Subcutaneous abdominal adipose tissue (tissue), 5 donors: ENCODE measurements around the gene ATXN7.

Source experiments
- H3K27ac ChIP-seq: one replicate; pipeline ENCODE4 v1.7.0; 2013; ENCODE audit warnings: low read depth, mild to moderate bottlenecking, inconsistent platforms, low read length, moderate library complexity
- H3K27me3 ChIP-seq, 5 donors: one replicate each; pipeline ENCODE4 v1.7.0; 2013; ENCODE audit warnings: low read length in 5 of 5, inconsistent platforms in 1 of 5; ENCODE audit not compliant: control insufficient read depth in 5 of 5, insufficient read depth in 4 of 5
- H3K36me3 ChIP-seq, 5 donors: one replicate each; pipeline ENCODE4 v1.7.0; 2013; ENCODE audit warnings: low read length in 5 of 5; ENCODE audit not compliant: control insufficient read depth in 5 of 5, insufficient read depth in 5 of 5
- H3K4me1 ChIP-seq, 5 donors: one replicate each; pipeline ENCODE4 v1.7.0; 2013; ENCODE audit warnings: low read length in 5 of 5, mild to moderate bottlenecking in 3 of 5, moderate library complexity in 1 of 5; ENCODE audit not compliant: control insufficient read depth in 5 of 5, insufficient read depth in 5 of 5
- H3K4me3 ChIP-seq, 5 donors: one replicate each; pipeline ENCODE4 v1.7.0; 2013; ENCODE audit warnings: low read length in 5 of 5, low read depth in 1 of 5
- H3K9ac ChIP-seq, 5 donors: one replicate each; pipeline ENCODE4 v1.7.0; 2013; ENCODE audit warnings: low read length in 5 of 5, mild to moderate bottlenecking in 4 of 5, moderate library complexity in 3 of 5
- H3K9me3 ChIP-seq, 5 donors: one replicate each; pipeline ENCODE4 v1.7.0; 2013; ENCODE audit warnings: low read length in 5 of 5; ENCODE audit not compliant: control insufficient read depth in 5 of 5
- donor health status: healthy.
- donor health status: healthy.
- donor health status: healthy.
- donor health status: healthy.
- donor health status: healthy.

Gene ATXN7

GRCh38 chr3:63863150-63864007, at the start of gene ATXN7, which contains the start of gene THOC7:
Gene ATXN7, plus strand, starts transcription at chr3:63863867. Its CDS starts 48,732 bp downstream, at chr3:63912599.
Gene THOC7, minus strand, starts transcription at chr3:63863805. Its CDS starts 15 bp downstream, at chr3:63863790.
- peak within 1 kb of the TSS; percentile 32 to 95 (median 91) for H3K9ac ChIP-seq
- no peaks in the 10 kb centered on the region for H3K9me3 ChIP-seq
- H3K27me3 ChIP-seq: no peaks in the 10 kb centered on the region
- H3K4me3 ChIP-seq: peak within 1 kb of the TSS; percentile 74 to 90 (median 84)
- H3K36me3 ChIP-seq: no peaks in the 10 kb centered on the region
- H3K27ac ChIP-seq: peak within 1 kb of the TSS; percentile 81
- peaks cover 0 to 22% (median 16%) of the 10 kb centered on the region in 5 donors for H3K4me1 ChIP-seq

- Histone ChIP-seq H3K27me3 (no peaks in the 10 kb centered on the region), H3K9me3 (no peaks in the 10 kb centered on the region), H3K27ac (no peak overlapping the region), H3K36me3 (no peaks in the 10 kb centered on the region), H3K4me1 (no peaks in the 10 kb centered on the region), H3K4me3 (no peak overlapping the region), H3K9ac (no peak overlapping the region)
Observed at GRCh38 chr3:63814237-63814636, 49.4 kb upstream of the ATXN7 start.

DNA sequence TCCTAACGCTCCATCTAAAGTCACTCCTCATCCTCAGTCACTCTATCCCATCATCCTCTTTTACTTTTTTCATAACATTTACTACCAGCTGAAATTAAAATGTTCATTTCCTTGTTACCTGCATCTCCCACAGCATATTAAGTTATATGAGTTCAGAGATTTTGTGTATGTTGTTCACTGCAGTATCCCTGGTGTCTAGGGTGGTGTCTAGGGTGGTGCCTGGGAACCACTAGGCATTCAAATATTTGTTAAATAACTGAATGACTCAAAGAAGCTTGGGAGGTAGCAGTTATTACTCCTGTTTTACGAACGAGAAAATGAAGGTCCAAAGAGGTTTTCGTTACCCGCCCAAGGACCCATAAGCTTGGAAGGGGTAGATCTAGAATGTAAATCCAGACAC, 46.4 kb upstream of the ATXN7 start:
- Histone ChIP-seq H3K36me3 (no peaks in the 10 kb centered on the region), H3K27me3 (no peaks in the 10 kb centered on the region)

DNA sequence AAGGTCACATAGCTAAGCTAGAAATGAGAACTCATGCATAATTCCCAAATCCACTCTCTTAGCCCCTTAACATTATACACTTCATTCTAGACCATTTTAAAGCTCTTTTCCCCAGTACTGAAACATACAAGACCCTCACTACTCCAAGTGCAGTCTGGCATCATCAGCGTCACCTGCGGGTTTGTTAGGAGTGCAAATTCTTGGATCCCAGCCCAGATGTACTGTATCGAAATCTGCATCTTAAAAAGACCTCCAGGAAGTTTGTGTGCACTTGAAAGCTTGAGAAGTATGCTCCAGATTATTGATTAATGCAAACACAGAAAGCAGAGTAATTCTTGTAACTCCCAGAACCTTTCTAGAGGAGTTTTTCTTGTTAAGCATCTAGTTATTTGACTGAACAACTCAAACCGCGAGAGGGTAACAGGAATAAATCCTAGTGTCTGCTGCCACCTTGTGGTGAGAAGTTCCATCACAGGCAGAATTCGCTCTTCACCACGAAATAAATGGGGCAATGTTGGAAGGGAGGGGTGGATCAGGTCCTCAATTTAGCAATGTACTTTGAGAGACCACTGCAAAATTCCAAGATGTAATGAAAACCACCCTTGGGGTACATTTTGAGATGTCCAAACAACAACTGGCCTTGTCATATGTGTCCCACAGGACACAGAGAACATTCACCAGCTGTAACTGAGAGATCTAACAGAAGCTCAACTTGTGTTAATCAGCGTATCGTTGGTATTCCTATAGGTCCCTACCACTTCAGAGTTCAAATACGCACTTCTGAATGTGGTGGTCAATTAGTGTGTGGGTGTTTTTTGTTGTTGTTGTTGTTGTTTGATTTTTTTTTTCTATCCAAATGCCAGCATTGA, 45.2 kb upstream of the ATXN7 start:
- Histone ChIP-seq H3K4me3 (no peak overlapping the region), H3K27me3 (no peaks in the 10 kb centered on the region), H3K9ac (no peak overlapping the region), H3K36me3 (no peaks in the 10 kb centered on the region), H3K9me3 (no peaks in the 10 kb centered on the region), H3K4me1 (no peaks in the 10 kb centered on the region), H3K27ac (no peak overlapping the region)

More for the DNA sequence above, 46.4 kb upstream of the ATXN7 start:
- Histone ChIP-seq H3K27ac (no peak overlapping the region), H3K4me3 (no peak overlapping the region), H3K9ac (no peak overlapping the region), H3K9me3 (no peaks in the 10 kb centered on the region), H3K4me1 (no peaks in the 10 kb centered on the region)

GRCh38 chr3:63819151-63819398, 44.6 kb upstream of the ATXN7 start, which contains the start of gene C3orf49:
Gene C3orf49, plus strand, starts transcription at chr3:63819299. Its CDS starts 173 bp downstream, at chr3:63819472.
- no peaks in the 10 kb centered on the region for H3K9me3 ChIP-seq
- no peaks in the 10 kb centered on the region for H3K36me3 ChIP-seq
- H3K27ac ChIP-seq: no peak within 1 kb of the TSS
- H3K4me3 ChIP-seq: no peak within 1 kb of the TSS
- H3K9ac ChIP-seq: peak within 1 kb of the TSS in 1 of 5 donors; percentile 12
- H3K27me3 ChIP-seq: no peaks in the 10 kb centered on the region
- H3K4me1 ChIP-seq: no peaks in the 10 kb centered on the region

GRCh38 chr3:63824309-63824708, 39.4 kb upstream of the ATXN7 start:
- no peaks in the 10 kb centered on the region for H3K4me1 ChIP-seq
- H3K27me3 ChIP-seq: no peaks in the 10 kb centered on the region
- no peak overlapping the region for H3K4me3 ChIP-seq
- H3K36me3 ChIP-seq: peaks cover 0 to 15% (median 6%) of the 10 kb centered on the region in 5 donors
- H3K27ac ChIP-seq: no peak overlapping the region
- no peaks in the 10 kb centered on the region for H3K9me3 ChIP-seq
- no peak overlapping the region for H3K9ac ChIP-seq

GRCh38 chr3:63830526-63830925, 33.1 kb upstream of the ATXN7 start:
- no peak overlapping the region for H3K9ac ChIP-seq
- H3K36me3 ChIP-seq: peaks cover 22 to 47% (median 35%) of the 10 kb centered on the region in 5 donors
- no peak overlapping the region for H3K4me3 ChIP-seq
- no peaks in the 10 kb centered on the region for H3K9me3 ChIP-seq
- H3K27ac ChIP-seq: no peak overlapping the region
- H3K4me1 ChIP-seq: no peaks in the 10 kb centered on the region
- H3K27me3 ChIP-seq: no peaks in the 10 kb centered on the region

GRCh38 chr3:63832395-63832794, 31.3 kb upstream of the ATXN7 start:
- Histone ChIP-seq H3K4me1 (no peaks in the 10 kb centered on the region), H3K4me3 (no peak overlapping the region), H3K27ac (no peak overlapping the region), H3K36me3 (peaks cover 22 to 40% (median 37%) of the 10 kb centered on the region in 5 donors), H3K9ac (no peak overlapping the region), H3K9me3 (no peaks in the 10 kb centered on the region), H3K27me3 (no peaks in the 10 kb centered on the region)

GRCh38 chr3:63841704-63842103, 22.0 kb upstream of the ATXN7 start:
- Histone ChIP-seq H3K27ac (no peak overlapping the region), H3K4me3 (no peak overlapping the region), H3K4me1 (no peaks in the 10 kb centered on the region), H3K9ac (no peak overlapping the region), H3K9me3 (no peaks in the 10 kb centered on the region), H3K27me3 (no peaks in the 10 kb centered on the region), H3K36me3 (peaks cover 0 to 4% (median 0%) of the 10 kb centered on the region in 5 donors)

GRCh38 chr3:63842127-63842526, 21.5 kb upstream of the ATXN7 start:
- Histone ChIP-seq H3K4me3 (no peak overlapping the region), H3K36me3 (peaks cover 0 to 4% (median 0%) of the 10 kb centered on the region in 5 donors), H3K27me3 (no peaks in the 10 kb centered on the region), H3K9me3 (no peaks in the 10 kb centered on the region), H3K4me1 (no peaks in the 10 kb centered on the region), H3K9ac (no peak overlapping the region), H3K27ac (no peak overlapping the region)
